Mucosa of stomach (tissue), 1 donor: Measurements from ENCODE around the gene CYP4X1.
"Not testable (repeated sequence)": the region's sequence is repeated elsewhere in the genome, so short reads cannot be mapped to it uniquely, and the experiment has no call there.

ENCODE experiments used
- H3K27me3 ChIP-seq: one replicate; pipeline ENCODE4 v1.7.0; 2013; ENCODE audit warnings: mild to moderate bottlenecking, low read length; ENCODE audit not compliant: control insufficient read depth, insufficient read depth
- H3K36me3 ChIP-seq: one replicate; pipeline ENCODE4 v1.7.0; 2013; ENCODE audit warnings: low read length; ENCODE audit not compliant: control insufficient read depth, insufficient read depth
- H3K4me1 ChIP-seq: one replicate; pipeline ENCODE4 v1.7.0; 2013; ENCODE audit warnings: mild to moderate bottlenecking, low read length; ENCODE audit not compliant: control insufficient read depth, insufficient read depth
- H3K4me3 ChIP-seq: one replicate; pipeline ENCODE4 v1.7.0; 2013; ENCODE audit warnings: low read length
- H3K9ac ChIP-seq: one replicate; pipeline ENCODE4 v1.7.0; 2013; ENCODE audit warnings: mild to moderate bottlenecking, low read length, moderate library complexity
- H3K9me3 ChIP-seq: one replicate; pipeline ENCODE4 v1.7.0; 2013; ENCODE audit warnings: mild to moderate bottlenecking, low read length, moderate library complexity; ENCODE audit not compliant: control insufficient read depth
- donor health status: Pancreatic carcinoma.

The CYP4X1 gene

DNA sequence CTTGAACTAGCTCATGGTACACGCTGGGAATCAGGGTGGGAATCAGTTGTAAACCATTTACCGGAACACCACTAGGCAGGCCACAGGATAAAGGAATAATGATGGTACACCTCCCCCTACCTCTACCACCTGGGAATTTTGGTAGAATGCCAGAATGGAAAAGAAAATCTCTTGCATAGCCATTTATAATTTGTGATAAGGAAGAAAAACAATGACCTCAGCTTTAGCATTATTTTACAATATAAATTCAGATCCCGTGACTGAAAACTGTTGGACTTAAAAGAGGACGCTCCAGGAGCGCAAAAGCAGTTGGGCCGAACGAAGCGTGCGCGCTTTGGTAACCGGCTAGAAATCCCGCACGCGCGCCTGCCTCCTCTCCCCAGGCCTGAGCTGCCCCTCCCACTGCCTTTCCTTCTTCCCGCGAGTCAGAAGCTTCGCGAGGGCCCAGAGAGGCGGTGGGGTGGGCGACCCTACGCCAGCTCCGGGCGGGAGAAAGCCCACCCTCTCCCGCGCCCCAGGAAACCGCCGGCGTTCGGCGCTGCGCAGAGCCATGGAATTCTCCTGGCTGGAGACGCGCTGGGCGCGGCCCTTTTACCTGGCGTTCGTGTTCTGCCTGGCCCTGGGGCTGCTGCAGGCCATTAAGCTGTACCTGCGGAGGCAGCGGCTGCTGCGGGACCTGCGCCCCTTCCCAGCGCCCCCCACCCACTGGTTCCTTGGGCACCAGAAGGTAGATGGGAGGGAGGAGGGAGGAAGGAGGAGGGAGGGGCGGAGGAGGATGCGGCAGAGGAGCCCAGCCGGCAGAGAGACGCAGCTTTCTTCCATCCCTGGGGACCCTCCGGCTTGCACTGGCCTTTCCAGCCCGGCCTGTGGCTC, at the start of gene CYP4X1:
TSS of gene CYP4X1 (plus strand) at position 402 of the 873 bp plus-strand sequence. CDS start at position 551, 149 bp downstream.
- H3K4me3 ChIP-seq: no peak within 1 kb of the TSS
- H3K9me3 ChIP-seq: no peaks in the 10 kb centered on the region
- peak within 1 kb of the TSS; percentile 7 for H3K9ac ChIP-seq
- H3K4me1 ChIP-seq: peaks cover 3% of the 10 kb centered on the region
- no peaks in the 10 kb centered on the region for H3K27me3 ChIP-seq
- H3K36me3 ChIP-seq: no peaks in the 10 kb centered on the region

DNA sequence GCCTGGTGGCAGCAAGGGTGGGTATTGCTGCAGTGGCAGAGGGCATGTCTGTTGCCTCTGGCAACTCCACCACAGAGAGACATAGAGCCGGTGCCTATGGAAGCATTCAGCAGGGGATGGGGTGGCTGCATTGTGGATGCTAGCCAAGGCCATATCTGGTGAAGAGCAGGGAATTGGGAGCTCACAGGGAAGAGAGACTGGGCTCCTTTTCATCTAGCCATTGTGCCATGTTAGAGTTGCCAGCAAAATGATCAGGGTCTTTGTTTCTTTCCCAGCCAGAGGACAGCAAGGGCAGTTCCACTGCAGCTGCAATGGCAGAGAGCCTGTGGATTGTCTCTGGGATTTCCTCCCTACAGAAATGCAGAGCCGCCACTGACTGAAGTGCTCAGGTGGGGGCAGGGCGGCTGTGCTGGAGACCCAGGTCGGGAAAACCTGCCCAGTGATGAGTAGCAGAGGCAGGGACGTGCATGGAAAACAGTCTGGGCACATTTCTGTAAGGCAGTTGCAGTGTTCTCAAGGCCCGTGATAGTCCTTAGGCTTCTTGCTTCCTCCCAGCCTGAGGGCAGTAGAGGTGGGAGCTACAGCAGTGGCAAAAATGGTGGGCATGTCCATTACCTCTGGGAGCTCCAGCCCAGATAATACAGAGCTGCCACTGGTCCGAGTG, 40.2 kb upstream of the CYP4X1 start:
- Histone ChIP-seq H3K9me3 (no peaks in the 10 kb centered on the region), H3K9ac (no peak overlapping the region), H3K36me3 (no peaks in the 10 kb centered on the region), H3K27me3 (no peaks in the 10 kb centered on the region), H3K4me1 (no peaks in the 10 kb centered on the region), H3K4me3 (no peak overlapping the region)

- no peaks in the 10 kb centered on the region for H3K4me1 ChIP-seq
- H3K4me3 ChIP-seq: no peak overlapping the region
- H3K36me3 ChIP-seq: no peaks in the 10 kb centered on the region
- no peaks in the 10 kb centered on the region for H3K27me3 ChIP-seq
- no peak overlapping the region for H3K9ac ChIP-seq
- H3K9me3 ChIP-seq: no peaks in the 10 kb centered on the region
These were observed 39.5 kb upstream of the CYP4X1 start for GRCh38 chr1:46983830-46984586.

GRCh38 chr1:46990541-46990940, 32.9 kb upstream of the CYP4X1 start:
- not testable (repeated sequence) for H3K27me3 ChIP-seq, H3K9me3 ChIP-seq, H3K9ac ChIP-seq, H3K36me3 ChIP-seq, H3K4me3 ChIP-seq, H3K4me1 ChIP-seq

- no peaks in the 10 kb centered on the region for H3K4me1 ChIP-seq
- H3K9ac ChIP-seq: no peak overlapping the region
- H3K9me3 ChIP-seq: no peaks in the 10 kb centered on the region
- H3K36me3 ChIP-seq: no peaks in the 10 kb centered on the region
- H3K4me3 ChIP-seq: no peak overlapping the region
- no peaks in the 10 kb centered on the region for H3K27me3 ChIP-seq
These were observed 32.2 kb upstream of the CYP4X1 start for GRCh38 chr1:46991083-46991923.

- no peaks in the 10 kb centered on the region for H3K9me3 ChIP-seq
- H3K27me3 ChIP-seq: no peaks in the 10 kb centered on the region
- H3K4me1 ChIP-seq: no peaks in the 10 kb centered on the region
- H3K36me3 ChIP-seq: no peaks in the 10 kb centered on the region
- H3K9ac ChIP-seq: no peak overlapping the region
- H3K4me3 ChIP-seq: no peak overlapping the region
These were observed 26.7 kb upstream of the CYP4X1 start for GRCh38 chr1:46996659-46997281.

GRCh38 chr1:47002211-47002610, 21.3 kb upstream of the CYP4X1 start:
- no peak overlapping the region for H3K9ac ChIP-seq
- no peaks in the 10 kb centered on the region for H3K36me3 ChIP-seq
- H3K4me1 ChIP-seq: no peaks in the 10 kb centered on the region
- no peaks in the 10 kb centered on the region for H3K27me3 ChIP-seq
- H3K4me3 ChIP-seq: no peak overlapping the region
- no peaks in the 10 kb centered on the region for H3K9me3 ChIP-seq

DNA sequence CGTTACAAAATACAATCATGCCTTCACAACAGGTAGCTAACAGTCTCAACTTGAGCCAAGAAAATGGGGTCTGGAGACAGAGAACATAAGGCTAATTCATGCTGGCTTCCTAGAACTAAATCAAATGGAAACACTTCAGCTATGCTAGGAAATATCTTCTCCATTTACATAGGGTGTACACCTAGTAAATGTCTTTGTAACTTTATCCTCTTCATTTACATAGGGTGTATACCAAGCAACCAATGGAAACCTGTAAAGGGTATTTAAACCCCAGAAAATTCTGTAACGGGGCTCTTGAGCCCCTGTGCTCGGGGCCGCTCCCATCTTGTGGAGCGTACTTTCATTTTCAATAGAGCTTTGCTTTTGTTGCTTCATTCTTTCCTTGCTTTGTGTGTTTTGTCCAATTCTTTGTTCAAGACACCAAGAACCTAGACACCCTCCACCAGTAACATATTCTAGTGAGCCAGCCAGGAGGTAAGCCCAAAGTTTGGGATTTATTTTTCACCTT, 19.5 kb upstream of the CYP4X1 start:
- no peaks in the 10 kb centered on the region for H3K27me3 ChIP-seq
- no peaks in the 10 kb centered on the region for H3K4me1 ChIP-seq
- H3K9me3 ChIP-seq: no peaks in the 10 kb centered on the region
- no peak overlapping the region for H3K4me3 ChIP-seq
- H3K36me3 ChIP-seq: no peaks in the 10 kb centered on the region
- H3K9ac ChIP-seq: no peak overlapping the region

- H3K27me3 ChIP-seq, H3K9me3 ChIP-seq, H3K9ac ChIP-seq, H3K4me3 ChIP-seq, H3K36me3 ChIP-seq, H3K4me1 ChIP-seq: not testable (repeated sequence)
These were observed 17.0 kb upstream of the CYP4X1 start for GRCh38 chr1:47006437-47006836.

DNA sequence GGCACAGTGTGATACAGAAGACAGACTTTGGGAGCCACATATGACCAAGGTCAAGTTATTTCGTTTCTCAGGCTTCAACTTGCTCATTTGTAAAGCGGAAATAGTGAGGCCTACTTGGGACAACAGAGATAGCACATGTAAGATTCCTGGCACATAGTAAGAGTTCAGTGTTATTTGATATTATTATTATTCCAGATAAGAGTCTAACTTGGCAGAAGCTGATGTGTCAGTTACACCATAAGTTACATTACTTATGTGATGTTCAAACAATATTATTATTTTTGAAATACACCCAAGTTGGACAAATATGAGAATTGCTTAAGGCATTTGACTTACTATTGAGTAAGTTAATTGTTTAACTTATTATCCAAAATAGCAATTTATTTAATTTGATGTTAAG, 10.2 kb upstream of the CYP4X1 start:
- Histone ChIP-seq H3K4me3 (no peak overlapping the region), H3K36me3 (no peaks in the 10 kb centered on the region)

GRCh38 chr1:47021070-47021469, 2.4 kb upstream of the CYP4X1 start:
- no peak overlapping the region for H3K4me3 ChIP-seq
- H3K27me3 ChIP-seq: no peaks in the 10 kb centered on the region
- no peak overlapping the region for H3K9ac ChIP-seq
- H3K4me1 ChIP-seq: peaks cover 3% of the 10 kb centered on the region
- no peaks in the 10 kb centered on the region for H3K36me3 ChIP-seq
- no peaks in the 10 kb centered on the region for H3K9me3 ChIP-seq

More for the DNA sequence above, 10.2 kb upstream of the CYP4X1 start:
- Histone ChIP-seq H3K9me3 (no peaks in the 10 kb centered on the region), H3K9ac (no peak overlapping the region), H3K4me1 (no peaks in the 10 kb centered on the region), H3K27me3 (no peaks in the 10 kb centered on the region)
